GM21737 (cell line): ENCODE data around the gene SLC8A1.

Source experiments
- ATAC-seq: cut with Tn5 transposase; IDR thresholded peaks from one replicate; pipeline ENCODE4 v1.9.1; 2021; ENCODE audit warnings: mild to moderate bottlenecking, moderate library complexity; ENCODE audit not compliant: unreplicated experiment

Gene SLC8A1

GRCh38 chr2:40248294-40248693, 203.6 kb downstream of the SLC8A1 start:
- ATAC-seq, result no peak

DNA sequence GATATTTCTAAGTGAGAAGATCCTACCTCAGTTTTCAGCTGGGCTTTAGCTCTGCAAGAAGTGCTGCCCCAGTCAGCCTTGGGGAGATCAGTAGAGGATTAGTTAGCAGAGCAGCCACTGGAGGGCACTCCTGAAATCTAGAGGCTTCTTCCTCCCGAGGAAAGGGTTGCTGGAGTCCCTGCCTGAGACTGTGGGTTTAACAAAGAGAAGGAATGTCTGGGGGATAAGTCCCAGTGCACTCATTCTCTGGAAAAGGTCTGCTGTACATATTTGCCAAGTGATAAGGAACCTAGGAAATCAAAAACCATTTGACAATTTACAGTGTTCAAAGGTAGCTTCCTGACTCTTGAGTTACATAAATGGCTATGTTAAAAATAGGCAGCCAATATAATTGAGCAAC, 207.2 kb downstream of the SLC8A1 start:
- ATAC-seq, result no peak

- ATAC-seq, result no peak
Measured at GRCh38 chr2:40244251-40244650, 207.6 kb downstream of the SLC8A1 start.

DNA sequence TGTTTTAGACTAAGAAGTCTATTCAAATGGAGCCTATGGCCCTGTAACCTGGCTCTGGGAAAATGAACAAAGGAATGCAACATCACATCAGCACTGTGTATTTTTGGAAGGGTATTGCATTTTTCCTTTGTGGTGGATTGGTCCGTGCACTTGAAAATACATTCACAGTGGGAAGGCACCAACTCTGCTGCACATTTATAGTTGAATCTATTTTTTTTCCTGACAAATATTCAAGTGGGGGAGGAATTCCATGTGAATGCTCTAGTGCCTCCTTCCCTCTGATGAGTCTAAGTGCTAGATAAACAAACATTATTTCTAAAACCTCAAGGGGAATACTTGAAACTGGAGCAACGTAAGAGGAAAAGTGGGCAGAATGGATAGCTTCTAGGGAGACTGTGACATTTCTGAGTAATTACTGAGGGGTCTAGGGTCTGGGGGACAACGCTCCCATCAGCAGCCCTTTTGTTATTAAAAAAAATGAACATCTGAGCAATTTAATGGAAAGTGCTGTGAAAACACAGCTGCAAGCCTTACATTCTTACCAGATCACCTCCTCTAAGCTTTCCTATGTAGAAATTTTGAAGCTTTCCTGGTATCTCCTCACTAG, 208.2 kb downstream of the SLC8A1 start:
- no peak for ATAC-seq

- no peak for ATAC-seq
Measured at GRCh38 chr2:40242315-40242714, 209.6 kb downstream of the SLC8A1 start.

- no peak for ATAC-seq
Measured at GRCh38 chr2:40240070-40240469, 211.8 kb downstream of the SLC8A1 start.

DNA sequence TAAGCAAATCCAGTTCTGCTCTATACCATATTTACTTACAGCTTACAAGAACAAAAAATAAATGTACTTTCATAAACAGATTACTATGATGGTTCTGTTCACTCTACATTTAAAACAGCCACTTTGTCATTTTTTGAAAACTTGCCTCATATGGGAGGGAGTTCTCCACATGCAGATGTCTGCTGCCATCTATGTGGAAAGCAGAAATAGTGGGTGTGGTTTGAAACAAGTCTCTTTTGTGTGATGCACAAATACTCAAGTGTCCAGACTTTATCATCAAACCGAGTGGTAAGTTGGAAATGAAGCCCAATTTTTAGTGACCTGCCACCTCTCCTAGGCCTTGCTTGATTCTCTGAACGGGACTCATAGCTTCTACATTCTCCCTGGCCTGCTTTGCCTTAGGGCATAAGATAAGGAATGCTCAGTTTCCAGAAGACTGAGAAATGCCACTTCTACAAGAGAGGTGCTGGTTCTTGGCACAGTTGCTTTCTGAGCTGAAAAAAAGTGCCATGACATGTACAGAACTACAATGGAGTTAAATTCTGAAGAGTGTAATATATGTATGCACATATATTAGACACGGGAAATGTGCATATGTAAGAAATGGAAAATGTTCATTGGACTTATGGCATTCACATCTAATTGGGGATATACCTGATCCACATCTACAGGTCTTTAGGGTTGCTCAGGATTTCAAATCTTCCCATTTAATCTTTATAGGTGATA, 221.0 kb downstream of the SLC8A1 start:
- ATAC-seq, result no peak

DNA sequence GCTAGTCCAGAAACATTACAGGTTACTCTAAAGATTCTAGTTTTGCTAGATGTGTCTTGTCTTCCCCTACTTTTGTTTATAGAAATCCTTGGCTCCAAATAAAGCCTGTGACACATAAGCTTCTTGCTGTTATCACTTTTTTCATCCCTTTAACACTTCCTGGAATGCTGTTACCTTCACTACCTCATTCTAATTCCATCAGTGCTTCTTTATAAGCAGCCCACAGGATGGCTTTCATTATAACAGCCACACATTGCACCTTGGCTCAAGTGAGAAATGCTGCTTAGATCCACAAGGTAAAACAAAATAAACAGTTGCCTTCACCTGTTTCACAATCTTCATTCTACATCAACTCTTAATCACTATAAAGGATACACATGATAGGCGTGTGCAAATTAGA, 221.7 kb downstream of the SLC8A1 start:
- no peak for ATAC-seq

DNA sequence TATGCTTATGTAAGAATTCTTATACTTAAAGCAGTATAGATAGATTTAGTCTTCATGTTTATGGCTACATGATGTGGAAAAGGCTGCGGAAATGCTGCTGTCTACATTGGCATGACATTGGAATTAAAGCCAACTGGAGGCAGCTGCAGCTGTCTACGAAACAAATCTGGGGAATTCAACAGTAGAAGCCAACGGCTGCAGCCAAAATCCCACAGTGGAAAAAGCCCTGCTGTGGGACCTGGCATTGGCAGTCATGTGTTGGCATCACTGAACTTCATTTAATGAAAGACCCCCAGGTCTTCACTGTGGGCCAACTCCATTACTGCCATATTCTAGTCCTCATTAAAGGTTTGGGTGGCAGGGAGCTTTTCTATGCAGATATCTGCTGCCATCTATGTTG, 223.6 kb downstream of the SLC8A1 start:
- no peak for ATAC-seq

- ATAC-seq, result no peak
Measured at GRCh38 chr2:40227210-40227609, 224.7 kb downstream of the SLC8A1 start.

DNA sequence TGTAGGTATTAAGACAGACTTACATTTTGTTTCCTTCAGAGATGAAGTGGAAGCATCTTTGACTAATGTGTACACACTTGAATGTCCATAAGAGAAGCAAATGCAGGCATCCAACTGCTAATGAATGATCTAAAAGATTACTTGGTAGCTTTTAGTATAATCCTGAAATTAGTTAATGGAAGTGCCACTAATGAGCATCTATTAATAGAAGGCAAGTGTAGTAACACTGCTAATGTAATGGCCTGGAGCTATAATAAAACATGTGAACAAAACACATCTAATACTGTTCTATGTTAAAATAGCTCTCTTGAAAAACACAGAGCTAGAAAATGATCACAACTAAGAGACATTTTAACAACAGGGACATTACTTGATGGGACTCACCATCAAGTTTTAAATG, 225.3 kb downstream of the SLC8A1 start:
- no peak for ATAC-seq

GRCh38 chr2:40225670-40226210, 226.2 kb downstream of the SLC8A1 start:
- no peak for ATAC-seq

- ATAC-seq, result no peak
Measured at GRCh38 chr2:40224318-40224717, 227.6 kb downstream of the SLC8A1 start.

GRCh38 chr2:40220177-40220925, 231.5 kb downstream of the SLC8A1 start:
- no peak for ATAC-seq

DNA sequence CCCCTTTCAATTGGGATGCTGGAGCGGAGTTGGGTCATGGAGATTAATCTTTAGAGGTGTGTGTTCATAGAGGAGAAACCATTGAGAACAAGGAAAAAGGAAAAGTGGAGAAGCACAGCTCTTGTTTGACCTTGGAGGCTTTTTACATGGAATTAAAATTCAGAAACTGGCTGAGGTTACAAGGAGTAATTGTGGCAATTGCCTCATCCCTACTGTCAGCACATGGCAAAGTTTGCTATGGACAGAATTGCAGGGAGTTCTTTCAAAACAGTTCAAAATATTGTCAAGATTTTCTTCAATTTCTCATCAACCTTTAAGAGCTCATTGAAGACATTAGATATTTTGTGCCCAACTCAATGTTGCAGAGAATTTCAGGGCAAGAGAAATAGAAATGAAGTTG, 232.7 kb downstream of the SLC8A1 start:
- no peak for ATAC-seq

- no peak for ATAC-seq
Measured at GRCh38 chr2:40218679-40219078, 233.2 kb downstream of the SLC8A1 start.

- no peak for ATAC-seq
Measured at GRCh38 chr2:40213619-40214018, 238.3 kb downstream of the SLC8A1 start.

GRCh38 chr2:40213071-40213470, 238.8 kb downstream of the SLC8A1 start:
- ATAC-seq, result no peak

DNA sequence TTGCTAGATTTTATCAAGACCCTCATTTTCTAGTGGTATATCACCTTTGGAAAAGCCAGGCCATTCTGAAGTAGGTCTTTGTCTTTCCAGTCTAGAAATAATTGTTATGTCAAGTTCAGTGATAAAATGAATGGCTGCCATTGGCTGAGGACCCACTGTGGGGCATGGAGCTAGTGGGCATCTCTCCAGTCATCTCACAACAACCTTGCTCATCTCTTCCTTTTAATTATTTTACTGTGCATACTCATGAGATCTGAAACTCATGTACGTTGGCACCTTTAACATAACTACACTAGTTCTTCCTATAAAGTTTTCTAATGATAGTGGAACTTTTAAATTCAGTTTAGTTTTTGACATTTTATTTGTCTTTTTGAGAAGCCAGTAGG, 240.9 kb downstream of the SLC8A1 start:
- ATAC-seq, result no peak

- no peak for ATAC-seq
Measured at GRCh38 chr2:40210344-40210967, 241.4 kb downstream of the SLC8A1 start.

DNA sequence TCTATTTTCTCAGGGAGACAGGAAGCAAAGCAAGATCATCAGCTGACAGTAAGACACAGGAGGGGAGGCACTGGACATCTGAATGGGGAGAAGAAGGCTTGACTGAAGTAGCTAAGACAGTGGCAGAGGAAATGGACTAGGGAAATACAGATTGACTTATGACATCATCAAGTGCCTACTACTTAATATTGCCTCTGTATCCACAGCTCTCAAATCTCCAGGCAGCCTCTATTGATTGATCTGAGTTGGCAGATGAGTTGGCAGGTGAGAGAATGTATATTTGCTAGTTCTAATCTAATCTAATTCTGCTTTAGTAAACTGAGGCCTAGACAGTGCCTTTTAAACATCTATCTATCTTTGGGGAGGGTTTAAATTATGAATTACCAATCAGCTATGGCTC, 242.1 kb downstream of the SLC8A1 start:
- no peak for ATAC-seq
